Measurements from ENCODE around the gene B4GALT1.
"Not testable (repeated sequence)": the region's sequence is repeated elsewhere in the genome, so short reads cannot be mapped to it uniquely, and the experiment has no call there.

The B4GALT1 gene

GRCh38 chr9:33101104-33101951 lies 65.8 kb downstream of the B4GALT1 start:
- no peak for DNase-seq

GRCh38 chr9:33099754-33100153 lies 67.4 kb downstream of the B4GALT1 start:
- no peak for DNase-seq

- DNase-seq: no peak
These were observed 69.9 kb downstream of the B4GALT1 start for GRCh38 chr9:33097192-33097591.

- DNase-seq: no peak
These were observed 74.5 kb downstream of the B4GALT1 start for GRCh38 chr9:33092634-33093033.

GRCh38 chr9:33085672-33086071 lies 81.5 kb downstream of the B4GALT1 start:
- DNase-seq: not testable (repeated sequence)

- no peak for DNase-seq
These were observed 84.4 kb downstream of the B4GALT1 start for GRCh38 chr9:33082538-33083326.

- no peak for DNase-seq
These were observed 85.0 kb downstream of the B4GALT1 start for GRCh38 chr9:33082128-33082527.

- DNase-seq: peak; percentile 59
These were observed 85.8 kb downstream of the B4GALT1 start for GRCh38 chr9:33081128-33081851.

GRCh38 chr9:33080534-33080933 lies 86.6 kb downstream of the B4GALT1 start:
- DNase-seq: no peak

- peak; percentile 95 for DNase-seq
These were observed 90.8 kb downstream of the B4GALT1 start, which contains the start of gene SMU1 for GRCh38 chr9:33076046-33077004. SMU1 (minus strand) TSS chr9:33076674; CDS start chr9:33076608, 66 bp downstream.

- DNase-seq: no peak
These were observed 98.1 kb downstream of the B4GALT1 start for GRCh38 chr9:33068991-33069390.

GRCh38 chr9:33065157-33066076 lies 101.7 kb downstream of the B4GALT1 start:
- DNase-seq: no peak
